OCI-LY1 (cell line): ENCODE results near the gene TMEM119.
"Not testable (repeated sequence)": the region's sequence is repeated elsewhere in the genome, so short reads cannot be mapped to it uniquely, and the experiment has no call there.

Experiments
- H2AFZ ChIP-seq: fragments of 200-600 bp; sonication (generic), shearing (Covaris generic); 2 replicates; pipeline ENCODE4 v1.6.0; 2014; ENCODE audit warnings: antibody characterized with exemption, mild to moderate bottlenecking, low read length
- H3F3A ChIP-seq: fragments of 200-600 bp; sonication (generic), shearing (Covaris generic); 2 replicates; pipeline ENCODE4 v1.6.0; 2014; ENCODE audit warnings: mild to moderate bottlenecking, antibody characterized with exemption, low read length, moderate library complexity; ENCODE audit not compliant: insufficient read depth
- H3K27ac ChIP-seq: fragments of 200-600 bp; sonication (generic); 2 replicates; pipeline ENCODE4 v1.5.1; 2014; ENCODE audit warnings: low read length, mixed run types, mild to moderate bottlenecking, low read depth; ENCODE audit not compliant: poor library complexity, severe bottlenecking
- H3K27me3 ChIP-seq: fragments of 200-600 bp; sonication (generic); 2 replicates; pipeline ENCODE4 v1.6.0; 2014; ENCODE audit warnings: antibody characterized with exemption, mild to moderate bottlenecking, low read length, moderate library complexity; ENCODE audit not compliant: insufficient read depth
- H3K36me3 ChIP-seq: fragments of 200-600 bp; sonication (generic); 2 replicates; pipeline ENCODE4 v1.6.1; 2014; ENCODE audit warnings: mild to moderate bottlenecking, antibody characterized with exemption, low read length, moderate library complexity, mixed read lengths; ENCODE audit not compliant: insufficient read depth
- H3K4me1 ChIP-seq: fragments of 200-600 bp; sonication (generic); 2 replicates; pipeline ENCODE4 v1.5.1; 2014; ENCODE audit warnings: mild to moderate bottlenecking, low read length, moderate library complexity; ENCODE audit not compliant: insufficient read depth, severe bottlenecking
- H3K4me2 ChIP-seq: fragments of 200-600 bp; sonication (generic), shearing (Covaris generic); 2 replicates; pipeline ENCODE4 v1.6.1; 2014; ENCODE audit warnings: low read length
- H3K4me3 ChIP-seq: fragments of 200-600 bp; sonication (generic); 2 replicates; pipeline ENCODE4 v1.5.1; 2014; ENCODE audit warnings: low read length, low read depth, mild to moderate bottlenecking, mixed read lengths; ENCODE audit not compliant: poor library complexity, severe bottlenecking
- H3K79me2 ChIP-seq: fragments of 200-600 bp; shearing (Covaris generic); 2 replicates; pipeline ENCODE4 v1.6.1; 2016; ENCODE audit warnings: mixed run types, low read length, mixed read lengths; ENCODE audit not compliant: insufficient read depth
- H3K9ac ChIP-seq: fragments of 200-600 bp; sonication (generic), shearing (Covaris generic); 2 replicates; pipeline ENCODE4 v1.6.1; 2014; ENCODE audit warnings: mild to moderate bottlenecking, low read length, mixed read lengths
- H3K9me2 ChIP-seq: fragments of 200-600 bp; sonication (generic), shearing (Covaris generic); 2 replicates; pipeline ENCODE4 v1.6.1; 2014; ENCODE audit warnings: low read depth, mild to moderate bottlenecking, low read length, mixed read lengths
- H3K9me3 ChIP-seq: fragments of 200-600 bp; shearing (Covaris generic); 2 replicates; pipeline ENCODE4 v1.6.1; 2014; ENCODE audit warnings: low read length, mixed read lengths
- H4K20me1 ChIP-seq: fragments of 200-600 bp; sonication (generic), shearing (Covaris generic); 2 replicates; pipeline ENCODE4 v1.6.0; 2016; ENCODE audit warnings: mild to moderate bottlenecking, low read length; ENCODE audit not compliant: insufficient read depth
- EZH2 ChIP-seq: fragments of 200-600 bp; sonication (generic), shearing (Covaris generic); IDR thresholded peaks from 2 replicates; pipeline ENCODE4 v1.8.0; 2017; ENCODE audit warnings: borderline replicate concordance, mixed run types, mild to moderate bottlenecking, antibody characterized with exemption, low read length, moderate library complexity, mixed read lengths
- TF ChIP-seq, protein P1 (sequence below): fragments of 200-600 bp; sonication (generic), shearing (Covaris generic); IDR thresholded peaks from 2 replicates; pipeline ENCODE4 v1.5.1; 2017; ENCODE audit warnings: mild to moderate bottlenecking, antibody characterized with exemption, low read length, moderate library complexity, mixed read lengths

TMEM119 gene

DNA sequence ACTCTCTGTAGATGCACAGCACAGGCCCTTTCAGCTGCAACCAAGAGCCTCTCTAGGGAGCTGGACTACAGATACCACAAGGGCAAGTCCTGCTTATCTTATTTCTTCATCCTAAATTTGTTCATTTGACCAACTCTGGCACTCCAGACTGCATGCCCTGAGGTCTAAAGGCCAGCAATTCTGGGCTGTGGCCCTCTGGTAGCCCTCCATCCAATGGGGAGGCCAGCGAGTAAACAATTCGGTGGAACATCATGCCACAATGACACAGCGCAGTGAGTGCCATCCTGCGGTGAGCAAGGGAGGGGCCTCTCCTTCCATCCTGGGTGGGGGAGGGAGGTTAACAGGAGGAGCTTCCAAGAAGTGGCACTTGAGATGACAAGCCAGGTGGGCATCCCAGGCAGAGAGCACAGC lies 36.5 kb upstream of the TMEM119 start:
- no peak overlapping the region for H2AFZ ChIP-seq
- no peaks in the 10 kb centered on the region for H3K79me2 ChIP-seq
- H3F3A ChIP-seq: peaks cover 8% of the 10 kb centered on the region; the same call in 1 of the 2 replicates
- peak overlapping the region; percentile 86 for H3K4me3 ChIP-seq
- peaks cover 79% of the 10 kb centered on the region for H3K4me1 ChIP-seq
- peak overlapping the region; percentile 72 for H3K9ac ChIP-seq
- H3K27ac ChIP-seq: peak overlapping the region; percentile 100
- H3K9me2 ChIP-seq: no peaks in the 10 kb centered on the region
- no peaks in the 10 kb centered on the region for H3K9me3 ChIP-seq
- H3K27me3 ChIP-seq: no peaks in the 10 kb centered on the region
- TF ChIP-seq, protein P1, sequence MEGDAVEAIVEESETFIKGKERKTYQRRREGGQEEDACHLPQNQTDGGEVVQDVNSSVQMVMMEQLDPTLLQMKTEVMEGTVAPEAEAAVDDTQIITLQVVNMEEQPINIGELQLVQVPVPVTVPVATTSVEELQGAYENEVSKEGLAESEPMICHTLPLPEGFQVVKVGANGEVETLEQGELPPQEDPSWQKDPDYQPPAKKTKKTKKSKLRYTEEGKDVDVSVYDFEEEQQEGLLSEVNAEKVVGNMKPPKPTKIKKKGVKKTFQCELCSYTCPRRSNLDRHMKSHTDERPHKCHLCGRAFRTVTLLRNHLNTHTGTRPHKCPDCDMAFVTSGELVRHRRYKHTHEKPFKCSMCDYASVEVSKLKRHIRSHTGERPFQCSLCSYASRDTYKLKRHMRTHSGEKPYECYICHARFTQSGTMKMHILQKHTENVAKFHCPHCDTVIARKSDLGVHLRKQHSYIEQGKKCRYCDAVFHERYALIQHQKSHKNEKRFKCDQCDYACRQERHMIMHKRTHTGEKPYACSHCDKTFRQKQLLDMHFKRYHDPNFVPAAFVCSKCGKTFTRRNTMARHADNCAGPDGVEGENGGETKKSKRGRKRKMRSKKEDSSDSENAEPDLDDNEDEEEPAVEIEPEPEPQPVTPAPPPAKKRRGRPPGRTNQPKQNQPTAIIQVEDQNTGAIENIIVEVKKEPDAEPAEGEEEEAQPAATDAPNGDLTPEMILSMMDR: no peak
- no peak for TF ChIP-seq EZH2
- H3K4me2 ChIP-seq: peak overlapping the region; percentile 86
- H4K20me1 ChIP-seq: no peaks in the 10 kb centered on the region
- peaks cover 7% of the 10 kb centered on the region; the same call in 1 of the 2 replicates for H3K36me3 ChIP-seq

DNA sequence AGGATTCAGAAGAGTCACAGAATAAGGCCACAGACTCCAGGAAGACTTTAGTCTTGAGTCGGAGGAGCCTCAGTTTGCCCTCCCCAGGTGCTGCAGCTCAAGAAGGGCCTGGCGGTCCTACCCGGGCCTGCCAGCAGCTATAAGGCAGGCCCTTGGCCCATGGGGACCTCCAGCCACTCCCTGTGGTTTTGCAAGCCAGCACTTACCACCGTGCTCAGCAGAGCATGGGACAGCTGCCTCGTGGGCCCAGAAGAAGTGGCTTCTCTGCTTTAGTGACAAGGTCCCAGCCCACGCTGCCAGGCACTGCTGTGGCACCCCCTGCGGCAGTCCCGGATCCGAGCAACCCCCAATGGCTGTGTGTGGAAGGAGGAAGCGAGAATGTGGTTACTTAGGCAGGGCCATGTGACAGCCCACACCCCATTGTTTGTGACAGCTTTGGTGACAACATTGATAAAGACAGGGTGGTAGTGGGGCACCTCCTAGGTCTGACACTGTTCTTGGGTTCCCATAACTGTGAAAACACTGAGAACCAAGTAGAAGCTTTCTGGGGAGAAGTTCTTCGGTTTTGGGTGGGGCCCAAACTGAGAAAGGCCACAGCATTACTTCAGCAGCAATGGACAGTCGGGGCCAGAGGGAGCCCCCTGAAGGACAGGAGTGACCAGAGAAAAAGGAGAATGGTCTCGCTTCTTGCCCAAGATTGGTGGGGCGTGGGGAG lies 35.8 kb upstream of the TMEM119 start, which contains the start of gene SELPLG:
Gene SELPLG (minus strand): TSS at position 361 of the 715 bp plus-strand sequence. CDS start 9,587 bp downstream, outside the sequence.
- Histone ChIP-seq H3K4me3 (peak within 1 kb of the TSS; percentile 86), H4K20me1 (no peaks in the 10 kb centered on the region), H2AFZ (no peak within 1 kb of the TSS), H3K9me3 (no peaks in the 10 kb centered on the region), H3K9me2 (no peaks in the 10 kb centered on the region), H3K27me3 (no peaks in the 10 kb centered on the region), H3K36me3 (peaks cover under 1% of the 10 kb centered on the region; the same call in 1 of the 2 replicates), H3K79me2 (no peaks in the 10 kb centered on the region), H3F3A (peaks cover 8% of the 10 kb centered on the region; the same call in 1 of the 2 replicates), H3K4me2 (peak within 1 kb of the TSS; percentile 86), H3K27ac (peak within 1 kb of the TSS; percentile 100), H3K4me1 (peaks cover 75% of the 10 kb centered on the region), H3K9ac (peak within 1 kb of the TSS; percentile 72)
- no peak for TF ChIP-seq EZH2
- TF ChIP-seq, protein P1: peak; percentile 18; the same call in 1 of the 2 replicates

DNA sequence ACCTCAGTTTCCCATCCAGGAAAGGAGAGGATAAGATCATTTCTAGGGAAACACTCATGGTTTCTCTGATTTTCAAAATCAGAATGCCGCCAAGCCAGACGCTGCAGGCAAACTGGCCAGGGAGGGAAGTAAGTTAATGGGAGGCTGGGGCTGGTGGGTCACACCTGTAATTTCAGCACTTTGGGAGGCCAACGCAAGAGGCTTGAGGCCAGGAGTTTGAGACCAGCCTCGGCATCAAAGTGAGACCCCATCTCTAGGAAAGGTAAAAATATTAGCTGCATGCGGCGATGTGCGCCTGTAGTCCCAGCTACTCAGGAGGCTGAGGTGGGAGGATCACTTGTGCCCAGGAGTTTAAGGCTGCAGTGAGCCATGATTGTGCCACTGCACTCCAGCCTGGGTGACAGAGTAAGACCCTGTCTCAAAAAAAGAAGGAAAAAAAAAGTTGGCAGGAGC lies 35.2 kb upstream of the TMEM119 start:
- H3K79me2 ChIP-seq: no peaks in the 10 kb centered on the region
- H3K4me1 ChIP-seq: peaks cover 75% of the 10 kb centered on the region
- H3K27ac ChIP-seq: peak overlapping the region; percentile 100
- no peaks in the 10 kb centered on the region for H3K9me2 ChIP-seq
- no peaks in the 10 kb centered on the region; the same call in 1 of the 2 replicates for H3K36me3 ChIP-seq
- peak overlapping the region; percentile 86 for H3K4me2 ChIP-seq
- H3F3A ChIP-seq: peaks cover 8% of the 10 kb centered on the region; the same call in 1 of the 2 replicates
- TF ChIP-seq, protein P1: no peak
- TF ChIP-seq EZH2: no peak
- no peaks in the 10 kb centered on the region for H3K9me3 ChIP-seq
- H3K27me3 ChIP-seq: no peaks in the 10 kb centered on the region
- no peak overlapping the region for H2AFZ ChIP-seq
- H3K9ac ChIP-seq: peak overlapping the region; percentile 72
- no peaks in the 10 kb centered on the region for H4K20me1 ChIP-seq
- H3K4me3 ChIP-seq: peak overlapping the region; percentile 44

DNA sequence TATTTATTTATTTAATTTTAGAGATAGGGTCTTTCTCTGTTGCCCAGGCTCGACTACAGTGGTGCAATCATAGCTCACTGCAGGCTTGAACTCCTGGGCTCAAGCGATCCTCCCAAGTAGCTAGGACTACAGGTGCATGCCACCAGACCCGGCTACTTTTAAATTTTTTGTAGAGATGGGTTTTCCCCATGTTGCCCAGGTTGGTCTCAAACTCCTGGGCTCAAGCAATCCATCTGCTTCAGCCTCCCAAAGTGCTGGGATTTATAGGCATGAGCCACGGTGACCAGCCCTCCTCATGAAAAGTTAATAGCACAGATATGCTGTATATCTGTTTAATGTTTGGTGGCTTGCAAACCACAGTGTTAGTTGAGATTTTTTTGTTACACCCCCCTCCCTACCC lies 33.4 kb upstream of the TMEM119 start:
- not testable (repeated sequence) for H3K27me3 ChIP-seq, H3F3A ChIP-seq, H3K9me3 ChIP-seq, H3K9me2 ChIP-seq, H3K4me3 ChIP-seq, H2AFZ ChIP-seq, H4K20me1 ChIP-seq, H3K79me2 ChIP-seq, H3K36me3 ChIP-seq
- H3K9ac ChIP-seq: peak overlapping the region; percentile 63; the same call in 1 of the 2 replicates
- peak overlapping the region; percentile 100 for H3K27ac ChIP-seq
- H3K4me2 ChIP-seq: peak overlapping the region; percentile 86; the same call in 1 of the 2 replicates
- peaks cover 59% of the 10 kb centered on the region for H3K4me1 ChIP-seq
